GM21825 (cell line): ENCODE data around the gene TRIM63.
"Not testable (repeated sequence)": the region's sequence is repeated elsewhere in the genome, so short reads cannot be mapped to it uniquely, and the experiment has no call there.

ENCODE experiments used
- ATAC-seq: cut with Tn5 transposase; IDR thresholded peaks from one replicate; pipeline ENCODE4 v1.9.1; 2021; ENCODE audit warnings: mild to moderate bottlenecking, moderate library complexity; ENCODE audit not compliant: unreplicated experiment

TRIM63 gene

DNA sequence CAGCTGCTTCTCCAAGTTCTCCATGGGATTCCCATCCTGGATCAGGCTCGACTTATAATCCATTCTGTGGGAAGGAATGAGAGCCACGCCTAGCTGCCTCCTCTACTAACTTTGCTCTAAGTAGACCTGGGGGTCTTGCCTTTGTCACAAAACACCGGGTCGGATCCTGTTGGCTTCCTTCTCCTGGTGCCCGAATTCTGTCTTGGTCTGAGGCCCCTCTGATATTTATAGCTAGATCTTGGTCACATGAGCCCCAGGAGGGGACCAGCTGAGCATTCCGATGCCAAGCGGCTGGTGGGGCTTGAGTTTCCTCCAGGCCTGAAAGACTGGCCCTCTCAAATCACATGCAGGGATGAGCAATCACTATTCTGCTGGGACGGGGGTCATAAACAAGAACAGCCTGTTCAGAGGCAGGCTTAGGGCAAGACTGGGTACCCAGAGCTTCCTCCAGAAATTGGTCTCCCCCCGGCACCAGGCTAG, at the start of gene TRIM63:
TRIM63 (minus strand) TSS at position 199 of the 480 bp plus-strand sequence; CDS start at position 63, 136 bp downstream.
- no peak for ATAC-seq

DNA sequence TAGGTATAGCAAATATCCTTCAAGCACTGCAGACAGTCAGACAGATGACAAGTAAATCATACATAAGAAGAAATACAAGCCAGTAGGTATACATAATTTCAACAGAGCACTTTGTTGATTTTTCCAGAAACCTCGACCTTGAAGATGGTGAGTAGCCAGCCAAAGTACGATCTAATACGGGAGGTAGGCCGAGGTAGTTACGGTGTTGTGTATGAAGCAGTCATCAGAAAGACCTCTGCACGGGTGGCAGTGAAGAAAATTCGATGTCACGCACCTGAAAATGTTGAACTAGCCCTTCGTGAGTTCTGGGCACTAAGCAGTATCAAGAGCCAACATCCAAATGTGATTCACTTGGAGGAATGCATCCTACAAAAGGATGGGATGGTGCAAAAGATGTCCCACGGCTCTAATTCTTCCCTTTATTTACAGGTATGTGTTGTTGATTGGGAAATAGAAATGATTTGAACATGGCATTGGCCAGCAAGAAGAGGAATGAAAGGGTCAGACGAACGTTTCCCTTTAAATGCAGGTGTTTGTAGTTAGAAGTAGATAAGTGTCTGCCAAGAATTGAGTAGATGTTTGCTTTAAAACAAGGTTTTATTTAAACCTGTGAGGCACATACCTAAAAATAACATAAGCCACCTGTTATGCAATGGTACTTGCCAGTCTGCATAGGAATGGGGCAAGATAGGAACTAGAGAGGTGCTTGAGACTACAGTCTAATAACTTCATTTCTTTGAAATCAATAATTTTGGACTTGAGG, 46.9 kb upstream of the TRIM63 start:
- ATAC-seq: no peak

DNA sequence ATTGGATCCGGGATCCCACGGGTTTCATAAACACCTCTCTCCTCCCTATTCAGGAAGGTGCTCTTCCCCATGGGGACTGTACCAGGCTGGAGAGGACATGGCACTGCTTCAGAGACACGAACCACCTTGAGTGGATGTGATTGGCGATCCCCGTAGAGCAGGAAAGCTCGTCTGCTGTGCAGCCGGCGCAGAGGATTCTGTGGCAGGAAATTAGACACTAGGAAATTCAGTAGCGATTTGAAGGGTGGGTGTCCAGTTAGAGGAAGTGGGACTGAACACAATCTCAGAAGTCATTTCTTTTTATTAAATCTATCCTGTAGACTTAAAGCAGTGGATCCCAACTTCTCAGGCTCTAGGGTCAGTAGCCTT, 45.0 kb upstream of the TRIM63 start:
- ATAC-seq: peak; percentile 8

DNA sequence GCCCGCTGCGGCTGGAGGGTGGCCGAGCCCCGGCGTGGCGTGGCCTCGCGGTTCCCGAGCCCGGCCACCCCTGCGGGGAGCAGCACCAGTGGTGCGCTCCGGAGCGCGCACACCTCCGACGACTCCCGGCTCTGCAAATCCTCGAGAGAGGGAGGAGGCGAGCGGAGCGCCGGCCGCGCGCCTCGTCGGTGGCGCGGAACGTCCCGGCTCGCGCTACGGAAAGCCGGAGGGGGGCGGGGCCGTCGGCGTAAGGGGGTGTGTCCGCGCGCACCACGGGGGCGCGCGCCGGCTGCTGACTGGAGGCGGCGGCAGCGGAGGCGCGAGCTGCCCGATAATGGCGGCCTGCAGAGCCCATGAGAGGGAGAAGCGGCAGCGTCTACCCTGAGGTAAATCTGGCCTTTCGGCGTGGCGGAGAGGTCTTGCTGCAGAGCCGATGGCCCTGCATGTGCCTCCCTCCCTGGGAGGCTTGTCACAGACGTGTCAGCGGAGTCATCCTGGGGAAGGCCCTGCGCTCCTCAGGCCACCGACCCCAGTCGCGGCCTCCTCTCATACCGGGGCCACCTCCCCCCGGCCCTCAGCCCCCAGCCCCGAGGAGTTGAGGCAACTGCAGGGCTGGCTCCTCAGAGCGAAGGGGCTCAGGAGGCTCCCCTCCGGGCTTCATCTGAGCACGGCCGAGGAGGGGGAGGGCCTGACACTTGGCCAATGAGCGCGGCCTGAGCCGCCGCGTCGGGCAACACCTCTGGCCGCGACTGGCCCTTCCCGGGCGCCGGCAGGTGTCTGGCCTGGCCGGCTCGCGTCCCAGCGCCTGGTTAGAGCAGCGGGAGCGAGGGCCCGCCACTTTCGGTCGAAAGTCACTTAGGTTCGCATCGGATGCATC, 44.3 kb upstream of the TRIM63 start, which contains the start of gene PDIK1L:
PDIK1L (plus strand) TSS at position 295 of the 877 bp plus-strand sequence. CDS start 2,485 bp downstream, outside the sequence.
- ATAC-seq: peak; percentile 68

DNA sequence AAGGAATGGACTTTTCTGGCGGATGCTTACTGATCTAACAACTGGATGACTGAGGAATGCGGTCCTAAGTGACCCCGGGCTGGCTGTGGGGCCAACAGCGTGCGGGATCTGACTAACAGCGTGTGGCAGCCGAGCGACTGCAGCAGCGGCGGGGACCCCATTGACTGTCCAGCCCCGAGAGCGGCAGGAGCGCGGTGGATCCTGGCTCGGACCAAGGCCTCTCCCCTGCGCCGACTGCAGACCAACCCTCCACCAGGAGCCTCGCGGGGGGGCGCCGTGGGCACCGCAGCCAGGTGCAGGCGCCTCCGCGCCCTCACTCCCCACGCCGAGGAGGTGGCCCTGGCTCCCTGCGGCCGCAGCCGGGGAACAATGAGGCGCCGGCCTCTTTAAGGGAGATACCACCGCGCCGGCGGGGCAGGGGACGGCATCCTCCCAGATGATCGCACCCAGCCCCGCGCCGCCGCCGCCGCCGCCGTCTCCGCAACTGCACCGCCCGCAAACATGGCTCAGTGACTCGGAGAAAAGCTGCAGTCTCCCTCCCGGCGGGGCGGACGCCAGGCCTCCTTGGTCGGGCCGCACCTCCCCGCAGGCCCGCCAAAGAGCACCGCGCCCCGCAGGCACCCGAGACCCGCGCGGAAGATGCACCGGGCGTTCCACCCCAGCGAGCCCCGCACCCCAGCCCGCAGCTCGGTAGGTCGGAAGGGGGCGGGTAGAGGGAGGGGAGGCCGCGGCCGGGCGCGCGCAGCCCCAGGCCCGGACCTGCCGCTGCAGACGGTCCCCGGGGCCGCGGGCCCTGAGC, 43.5 kb upstream of the TRIM63 start:
- ATAC-seq: peak; percentile 42

DNA sequence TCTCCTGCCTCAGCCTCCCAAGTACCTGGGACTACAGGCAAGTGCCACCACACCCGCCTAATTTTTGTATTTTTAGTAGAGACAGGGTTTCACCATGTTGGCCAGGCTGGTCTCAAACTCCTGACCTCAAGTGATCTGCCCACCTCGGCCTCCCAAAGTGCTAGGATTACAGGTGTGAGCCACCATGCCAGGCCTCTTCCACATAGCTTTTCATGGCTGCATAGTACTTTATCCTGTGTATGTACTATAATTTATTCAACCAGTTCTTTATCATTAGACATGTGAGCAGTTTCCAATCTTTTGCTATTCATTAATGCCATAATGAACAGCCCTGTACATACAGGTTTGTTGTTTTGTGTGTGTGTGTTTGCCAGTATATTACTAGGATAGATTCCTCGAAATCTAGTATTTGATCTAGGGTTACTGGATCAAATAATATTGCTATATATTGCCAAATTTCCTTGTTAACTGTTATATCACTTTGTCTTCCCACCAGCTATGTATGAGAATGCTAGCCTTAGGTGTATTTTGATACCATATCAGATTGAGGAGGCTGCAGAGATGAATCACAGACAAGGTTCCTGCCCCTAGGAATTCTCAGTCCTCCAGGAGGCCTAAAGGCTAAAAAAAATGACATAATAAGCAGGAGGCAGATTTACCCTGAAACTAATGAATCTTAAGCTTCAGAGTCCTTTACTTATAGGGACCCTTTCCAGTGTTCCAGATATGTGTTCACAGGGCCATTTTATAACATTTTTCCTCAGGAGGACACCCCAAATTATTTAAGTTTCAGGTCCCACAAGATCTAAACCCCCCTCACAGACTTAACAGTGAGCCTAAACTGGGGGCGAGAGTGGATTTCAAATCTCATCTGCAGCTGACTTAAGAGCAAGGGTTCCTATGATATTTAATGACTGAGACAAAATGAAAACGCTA, 42.1 kb upstream of the TRIM63 start:
- ATAC-seq: no peak

DNA sequence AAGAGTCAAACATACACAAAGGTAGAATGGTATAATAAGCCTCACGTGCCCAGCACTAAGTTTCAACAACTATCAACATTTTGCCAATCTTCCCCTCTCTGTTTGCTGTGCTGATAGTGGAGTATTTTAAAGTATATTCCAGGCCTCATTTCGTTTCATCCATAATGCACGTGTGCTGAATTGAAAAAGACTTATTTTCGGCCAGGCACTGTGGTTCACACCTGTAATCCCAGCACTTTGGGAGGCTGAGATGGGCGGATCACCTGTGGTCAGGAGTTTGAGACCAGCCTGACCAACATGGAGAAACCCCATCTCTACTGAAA, 37.8 kb upstream of the TRIM63 start:
- ATAC-seq: not testable (repeated sequence)

DNA sequence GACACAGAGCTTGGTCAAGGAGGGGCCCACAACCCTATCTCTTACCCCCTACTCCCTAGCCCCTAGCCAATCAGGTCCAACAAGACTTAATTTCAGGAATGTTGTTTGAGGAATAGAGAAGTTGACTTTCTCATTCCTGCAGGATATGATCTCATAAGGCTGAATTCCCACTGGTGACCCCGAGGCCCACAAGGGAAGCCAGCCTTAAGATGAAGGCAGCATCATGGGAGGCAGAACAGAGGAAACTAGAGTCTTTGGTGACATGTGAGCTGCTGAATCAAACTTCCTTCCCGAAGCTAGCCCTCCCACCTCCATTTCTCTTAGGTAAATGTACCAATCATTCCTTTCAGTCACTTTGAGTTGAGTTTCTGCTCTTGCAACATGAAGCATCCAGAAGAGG, 35.1 kb upstream of the TRIM63 start:
- ATAC-seq: no peak

DNA sequence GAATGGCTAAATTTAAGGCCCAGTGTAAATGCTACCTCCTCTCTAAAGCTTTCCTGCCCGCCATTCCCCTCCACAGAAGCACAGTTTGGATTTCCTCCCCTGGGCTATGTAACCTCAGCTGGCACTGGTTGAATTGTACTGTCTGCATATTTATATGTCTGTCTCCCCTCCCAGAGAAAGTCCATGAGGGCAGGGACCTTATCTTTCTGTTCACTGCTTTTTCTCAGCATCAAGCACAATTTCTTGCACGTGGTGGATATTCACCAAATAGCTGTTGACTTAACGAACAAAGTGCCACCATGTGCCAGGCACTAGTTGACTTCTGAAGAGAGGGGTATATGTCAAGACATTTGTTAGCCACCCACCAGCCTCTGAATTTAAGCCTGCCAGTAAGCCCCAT, 34.7 kb upstream of the TRIM63 start:
- no peak for ATAC-seq

DNA sequence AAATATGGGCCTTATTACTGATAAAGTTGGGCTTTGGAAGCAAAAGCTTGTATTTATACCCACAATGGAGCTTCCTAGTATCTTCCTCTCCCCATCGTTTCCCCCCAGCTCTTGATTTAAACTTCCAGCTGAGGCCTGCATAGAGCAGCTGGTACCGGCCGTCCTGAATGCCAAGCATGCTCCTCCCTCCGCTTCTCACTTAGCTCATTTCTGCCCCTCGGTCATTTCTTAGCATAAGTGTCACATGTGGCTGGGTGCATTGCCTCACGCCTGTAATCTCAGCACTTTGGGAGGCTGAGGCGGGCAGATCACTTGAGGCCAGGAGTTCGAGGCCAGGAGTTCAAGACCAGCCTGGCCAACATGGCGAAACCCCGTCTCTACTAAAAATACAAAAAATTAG, 32.8 kb upstream of the TRIM63 start:
- not testable (repeated sequence) for ATAC-seq

DNA sequence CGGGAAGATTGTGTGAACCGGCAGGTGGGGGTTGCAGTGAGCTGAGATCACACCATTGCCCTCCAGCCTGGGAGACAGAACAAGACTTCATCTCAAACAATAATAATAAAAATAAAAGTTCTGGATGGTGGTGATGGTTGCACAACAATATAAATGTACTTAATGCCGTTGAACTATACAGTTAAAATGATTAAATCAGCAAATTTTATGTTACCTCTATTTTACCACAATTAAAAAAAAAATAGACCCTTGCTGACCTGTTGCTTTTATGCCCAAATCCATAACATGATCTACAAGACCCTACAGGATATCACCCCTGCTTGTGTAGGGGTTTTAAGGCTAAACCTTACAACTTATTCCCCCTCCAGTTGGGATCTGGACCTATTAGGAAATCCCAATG, 32.4 kb upstream of the TRIM63 start:
- ATAC-seq: no peak

DNA sequence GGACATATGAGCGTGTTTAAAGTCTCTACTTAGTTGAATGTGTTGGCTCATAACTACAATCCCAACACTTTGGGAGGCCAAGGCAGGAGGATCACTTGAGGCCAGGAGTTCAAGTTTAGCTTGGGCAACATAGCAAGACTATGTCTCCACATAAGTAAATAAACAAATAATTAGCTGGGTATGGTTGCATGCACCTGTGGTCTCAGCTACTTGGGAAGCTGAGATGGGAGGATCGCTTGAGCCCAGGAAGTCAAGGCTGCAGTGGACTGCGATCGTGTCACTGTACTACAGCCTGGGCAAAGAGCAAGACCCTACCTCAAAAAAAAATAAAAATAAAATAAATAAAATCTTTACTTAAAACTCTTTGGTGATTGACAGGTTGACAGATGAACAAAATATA, 31.2 kb upstream of the TRIM63 start:
- no peak for ATAC-seq

DNA sequence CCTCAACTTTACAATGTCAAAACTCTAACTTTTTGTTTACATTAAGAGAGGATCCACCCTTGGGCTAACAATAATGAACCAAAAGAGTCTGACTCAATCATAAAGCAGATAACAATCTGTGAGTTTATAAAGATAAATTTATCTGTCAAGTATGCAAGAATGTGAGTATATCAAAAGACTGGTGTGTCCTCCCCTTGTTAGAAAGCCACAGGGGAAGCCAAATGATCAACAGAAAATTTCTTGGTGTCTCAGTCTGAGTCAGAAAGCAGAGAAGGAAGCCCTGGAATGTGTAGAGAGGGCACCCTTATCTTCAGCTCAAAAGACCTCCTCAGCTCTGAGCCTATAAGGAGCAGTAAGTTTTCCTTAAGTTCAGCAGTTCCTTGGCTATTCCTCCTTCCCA, 30.3 kb upstream of the TRIM63 start:
- no peak for ATAC-seq

DNA sequence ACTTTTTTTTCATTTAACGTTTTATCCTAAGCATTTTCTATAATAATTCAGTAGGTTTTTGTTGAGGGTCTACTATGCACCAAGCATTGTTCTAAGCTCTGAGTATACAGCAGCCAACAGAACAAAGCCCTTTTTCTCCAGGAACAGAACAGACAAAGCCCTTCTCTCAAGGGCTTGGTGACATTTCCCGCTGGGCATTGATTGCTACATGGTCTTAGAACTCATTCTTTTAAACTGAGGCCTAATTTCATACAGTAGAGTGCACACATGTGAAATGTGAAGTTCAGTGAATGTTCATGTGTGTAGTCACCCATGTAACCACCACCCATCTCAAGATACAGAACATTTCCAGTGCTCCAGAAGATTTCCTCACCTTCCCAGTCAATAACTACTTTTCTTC, 29.0 kb upstream of the TRIM63 start:
- no peak for ATAC-seq

DNA sequence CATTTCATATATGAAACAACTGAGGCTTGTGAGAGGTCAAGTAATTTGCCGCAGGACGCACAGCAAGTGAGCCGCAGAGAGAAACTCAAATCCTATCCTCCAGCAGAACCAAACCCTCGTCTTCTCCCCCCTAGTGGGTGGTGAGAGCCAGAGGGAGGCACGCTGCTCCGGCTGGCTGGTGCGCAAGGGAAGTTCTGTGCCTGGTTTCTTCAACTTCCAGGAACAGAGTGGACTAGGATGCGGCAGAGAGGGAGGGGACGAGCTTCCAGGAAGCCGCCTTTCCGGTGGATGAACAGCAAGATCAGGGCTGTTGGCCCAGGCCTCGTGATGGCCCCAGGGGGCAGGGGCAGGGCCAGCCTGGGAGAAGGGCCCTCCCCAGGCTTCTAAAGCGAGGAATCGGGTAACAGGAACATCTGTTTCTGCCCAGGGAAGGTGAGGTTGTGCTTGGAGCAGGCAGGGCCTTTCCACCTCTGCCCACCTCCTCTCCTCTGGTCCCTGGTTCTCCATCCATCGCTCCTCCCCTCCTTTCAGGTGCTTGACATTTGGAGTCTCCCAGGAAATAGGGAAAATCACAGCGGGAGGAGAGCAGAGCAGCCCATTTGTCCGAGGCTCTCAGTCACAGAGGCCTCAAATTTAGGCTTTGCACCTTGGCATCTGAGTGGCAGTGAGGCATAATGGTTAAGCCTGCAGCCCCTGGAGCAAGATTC, 27.4 kb upstream of the TRIM63 start:
- no peak for ATAC-seq

DNA sequence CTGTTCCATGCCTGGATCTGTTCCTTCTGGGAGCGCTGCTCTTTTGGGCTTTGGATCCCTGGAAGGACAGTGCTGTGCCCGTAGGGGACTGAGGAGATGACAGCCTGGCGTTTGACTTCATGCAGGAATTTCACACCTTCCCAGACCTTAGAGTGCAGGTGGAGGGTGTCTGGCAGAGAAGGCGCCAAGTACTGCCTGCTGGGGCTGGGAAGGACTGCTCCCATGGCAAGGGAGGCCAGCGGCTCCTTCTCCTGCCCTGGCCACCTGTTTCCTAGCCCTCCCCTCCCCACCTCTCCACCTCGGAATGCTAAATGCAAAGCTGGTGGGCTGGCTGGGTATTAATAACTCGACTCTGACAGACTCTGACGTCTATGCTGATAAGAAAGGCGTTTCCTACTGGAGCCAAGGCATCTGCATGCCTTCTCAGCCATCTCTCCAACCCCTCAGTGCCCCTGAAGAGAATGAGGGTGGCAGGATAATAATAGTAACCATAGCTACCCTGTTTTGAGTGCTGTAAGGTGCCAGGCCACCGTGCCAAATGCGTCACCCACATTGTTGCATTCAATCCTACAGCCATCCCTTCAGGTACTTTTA, 26.7 kb upstream of the TRIM63 start:
- no peak for ATAC-seq

DNA sequence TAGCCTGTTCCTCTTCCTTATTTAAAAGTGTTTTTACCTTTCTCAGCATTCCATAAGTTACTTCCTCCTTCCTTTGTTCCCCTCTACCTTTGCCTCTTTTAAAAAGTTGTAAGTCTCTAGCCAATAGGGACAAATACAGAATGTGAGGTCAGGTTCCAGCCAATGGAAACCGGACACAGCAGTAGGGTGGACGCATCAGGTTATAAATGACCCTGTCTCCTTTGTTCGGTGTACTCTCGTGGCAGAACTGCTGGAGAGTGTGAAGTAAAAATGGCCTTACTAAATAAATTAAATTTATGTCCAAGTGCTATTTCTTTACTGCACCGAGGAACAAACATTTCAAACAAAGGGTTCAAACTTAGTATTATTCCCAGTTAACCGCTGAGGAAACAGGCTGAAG, 26.1 kb upstream of the TRIM63 start:
- ATAC-seq: not testable (repeated sequence)

DNA sequence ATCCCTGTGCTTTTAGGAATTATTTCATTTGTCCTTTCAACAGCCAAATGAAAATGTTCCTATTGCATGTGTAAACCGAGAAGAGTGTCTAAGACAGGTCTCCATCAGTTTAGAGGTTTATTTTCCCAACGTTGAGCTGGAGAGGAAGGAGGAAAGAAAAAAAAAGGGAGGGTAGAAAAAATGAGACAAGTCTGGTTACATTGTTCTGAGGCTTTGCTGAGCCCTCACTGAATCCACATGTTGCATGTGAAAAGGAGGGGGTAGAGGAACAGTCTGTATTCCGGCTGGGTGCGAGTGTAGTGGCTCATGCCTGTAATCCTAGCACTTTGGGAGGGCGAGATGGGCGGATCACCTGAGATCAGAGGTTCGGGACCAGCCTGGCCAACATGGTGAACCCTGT, 25.0 kb upstream of the TRIM63 start:
- ATAC-seq: no peak

DNA sequence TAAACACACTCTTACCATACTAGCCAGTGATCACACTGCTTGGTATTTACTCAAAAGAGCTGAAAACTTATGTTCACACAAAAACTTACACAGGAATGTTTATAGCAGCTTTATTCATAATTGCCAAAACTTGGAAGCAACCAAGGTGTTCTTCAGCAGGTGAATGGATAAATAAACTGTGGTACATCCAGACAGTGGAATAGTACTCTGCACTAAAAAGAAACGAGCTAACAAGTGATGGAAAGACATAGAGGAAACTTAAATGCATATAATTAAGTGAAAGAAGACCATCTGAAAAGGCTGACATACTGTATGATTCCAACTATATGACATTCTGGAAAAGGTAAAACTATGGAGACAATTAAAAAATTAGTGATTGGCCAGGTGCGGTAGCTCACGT, 23.5 kb upstream of the TRIM63 start:
- ATAC-seq: no peak
